Body of pancreas (tissue), 4 donors: Measurements from ENCODE around the gene COX8A.

Experiments
- POLR2A ChIP-seq, 3 donors: fragments of 450-650 bp; IDR thresholded peaks; one replicate each; pipeline ENCODE4 v1.6.1; 2016; ENCODE audit warnings: antibody characterized with exemption in 3 of 3, mild to moderate bottlenecking in 2 of 3
- TF ChIP-seq, protein P1 (sequence below), 7 experiments: fragments of 450-650 bp in 4 of 7; fragments of 200-600 bp in 3 of 7; sonication (generic) in 3 of 7; IDR thresholded peaks; one replicate each; pipeline ENCODE4 v1.5.1; 2016 to 2019; ENCODE audit warnings: antibody characterized with exemption in 7 of 7

GRCh38 chr11:63929616-63930015 is 44.8 kb upstream of the COX8A start:
- TF ChIP-seq, protein P1, sequence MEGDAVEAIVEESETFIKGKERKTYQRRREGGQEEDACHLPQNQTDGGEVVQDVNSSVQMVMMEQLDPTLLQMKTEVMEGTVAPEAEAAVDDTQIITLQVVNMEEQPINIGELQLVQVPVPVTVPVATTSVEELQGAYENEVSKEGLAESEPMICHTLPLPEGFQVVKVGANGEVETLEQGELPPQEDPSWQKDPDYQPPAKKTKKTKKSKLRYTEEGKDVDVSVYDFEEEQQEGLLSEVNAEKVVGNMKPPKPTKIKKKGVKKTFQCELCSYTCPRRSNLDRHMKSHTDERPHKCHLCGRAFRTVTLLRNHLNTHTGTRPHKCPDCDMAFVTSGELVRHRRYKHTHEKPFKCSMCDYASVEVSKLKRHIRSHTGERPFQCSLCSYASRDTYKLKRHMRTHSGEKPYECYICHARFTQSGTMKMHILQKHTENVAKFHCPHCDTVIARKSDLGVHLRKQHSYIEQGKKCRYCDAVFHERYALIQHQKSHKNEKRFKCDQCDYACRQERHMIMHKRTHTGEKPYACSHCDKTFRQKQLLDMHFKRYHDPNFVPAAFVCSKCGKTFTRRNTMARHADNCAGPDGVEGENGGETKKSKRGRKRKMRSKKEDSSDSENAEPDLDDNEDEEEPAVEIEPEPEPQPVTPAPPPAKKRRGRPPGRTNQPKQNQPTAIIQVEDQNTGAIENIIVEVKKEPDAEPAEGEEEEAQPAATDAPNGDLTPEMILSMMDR (IDR thresholded peaks at IDR 0.05): no peak
- no peak for TF ChIP-seq POLR2A (IDR thresholded peaks at IDR 0.05)
